Fibroblast of peridontal ligament (primary cell): ENCODE data around the gene ABLIM1.

Experiments
- DNase-seq: peaks from one replicate; pipeline ENCODE4 v3.0.0-alpha.2; 2010; ENCODE audit errors: extremely low read depth

The ABLIM1 gene

GRCh38 chr10:114391599-114391998 lies 266.5 kb downstream of the ABLIM1 start:
- no peak for DNase-seq

GRCh38 chr10:114389426-114389825 lies 268.6 kb downstream of the ABLIM1 start:
- no peak for DNase-seq

- DNase-seq = no peak
Measured at GRCh38 chr10:114388275-114388674, 269.8 kb downstream of the ABLIM1 start.

DNA sequence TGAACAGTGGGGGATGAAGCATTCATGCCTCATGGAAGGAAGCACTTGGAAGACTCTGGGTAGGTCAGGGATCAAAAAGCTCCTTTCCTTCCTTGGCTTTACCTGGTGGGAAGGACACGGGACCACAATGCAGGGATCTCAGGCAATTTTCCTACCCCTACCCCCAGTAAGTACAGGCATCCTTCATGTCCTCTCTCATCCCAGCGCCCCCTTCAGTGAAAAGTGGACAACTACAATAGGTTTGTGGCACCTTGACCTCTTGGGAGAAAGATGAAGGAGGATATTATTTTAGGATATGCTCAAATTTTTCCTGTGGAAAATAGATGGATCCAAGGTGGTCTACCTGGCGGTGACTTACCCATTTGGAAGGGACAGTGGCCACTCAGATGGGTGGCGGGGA lies 270.3 kb downstream of the ABLIM1 start:
- no peak for DNase-seq

- no peak for DNase-seq
Measured at GRCh38 chr10:114386452-114386851, 271.6 kb downstream of the ABLIM1 start.

DNA sequence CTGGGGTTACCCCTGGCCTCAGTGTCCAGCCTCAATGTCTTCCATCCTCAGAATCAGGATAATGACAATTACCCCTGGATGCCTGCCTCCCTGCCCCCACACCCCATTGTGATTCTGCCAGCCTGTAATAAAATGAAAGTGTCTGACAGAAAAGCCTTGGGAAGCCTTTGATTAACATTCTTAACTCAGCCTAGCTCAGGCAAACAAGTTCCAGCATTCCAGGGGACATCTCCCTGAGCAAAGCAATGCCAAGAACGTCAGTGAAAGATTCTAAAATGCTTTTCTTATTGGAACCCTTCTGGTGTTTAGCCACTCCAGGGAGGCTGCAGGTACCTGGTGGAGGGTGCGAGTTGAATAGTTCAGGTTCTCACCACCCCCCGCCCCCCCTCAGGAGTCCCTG lies 272.5 kb downstream of the ABLIM1 start:
- DNase-seq = no peak

DNA sequence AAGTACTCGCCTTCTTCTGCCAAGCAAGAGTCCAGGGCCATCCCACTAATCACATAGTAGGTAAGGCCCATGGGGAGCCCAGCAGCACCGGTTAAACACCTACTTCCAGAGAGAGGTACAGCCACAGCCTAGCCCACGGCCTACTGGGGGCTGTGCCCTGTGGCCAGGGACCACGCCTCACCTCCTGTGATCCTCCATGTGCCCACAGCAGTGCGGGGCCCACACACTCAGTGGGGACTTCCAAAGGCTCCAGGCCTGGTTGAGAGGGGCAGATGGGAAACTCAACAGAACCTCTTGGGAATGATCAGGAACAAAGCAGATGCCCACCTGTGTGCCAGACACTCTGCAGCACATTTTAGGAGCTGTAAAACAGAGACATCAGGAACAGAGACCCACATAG lies 273.5 kb downstream of the ABLIM1 start:
- no peak for DNase-seq

GRCh38 chr10:114384181-114384580 lies 273.9 kb downstream of the ABLIM1 start:
- DNase-seq = no peak
